ENCODE measurements around the gene SAMD10.
A peak's percentile ranks its signal among the peaks of the same experiment; 100 is the strongest.

The SAMD10 gene

DNA sequence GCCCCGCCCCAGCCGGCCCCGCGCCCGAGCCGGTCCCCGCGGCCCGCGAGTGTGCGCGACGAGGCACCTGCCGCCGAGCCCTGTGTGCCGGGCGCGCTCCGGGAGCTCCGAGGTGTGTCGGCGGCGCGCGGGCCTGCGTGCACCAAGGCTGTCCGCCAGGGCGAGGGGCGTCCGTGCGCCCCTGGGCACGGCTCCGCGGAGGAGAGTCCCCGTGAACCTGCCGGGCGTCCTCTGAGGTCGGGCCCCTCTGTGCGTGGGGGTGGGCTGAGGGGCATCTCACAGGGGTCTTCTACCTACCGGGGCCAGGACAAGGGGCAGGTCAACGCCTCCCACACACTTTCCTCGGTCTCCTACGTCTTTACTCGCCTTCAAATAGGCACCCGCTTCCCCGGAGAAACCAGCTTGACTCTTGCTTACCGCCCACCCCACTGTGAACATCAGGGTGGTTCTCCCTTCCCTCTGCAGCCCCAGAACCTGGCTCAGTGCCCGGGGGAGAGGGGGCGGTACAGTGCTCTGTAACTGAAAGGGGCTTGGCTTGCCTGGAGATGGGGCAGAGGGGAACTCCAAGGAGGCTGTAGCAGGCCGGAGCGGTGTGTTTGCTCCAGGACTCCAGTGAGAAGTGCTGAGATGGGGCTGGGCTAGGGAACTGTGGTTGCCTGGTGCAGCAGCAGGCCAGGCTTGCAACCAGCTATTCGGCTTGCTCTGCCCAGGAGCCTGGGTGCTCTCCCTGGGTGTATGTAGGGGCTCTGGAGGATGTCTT, at the start of gene SAMD10:
TSS of gene SAMD10 (minus strand) at position 86 of the 760 bp plus-strand sequence. CDS start 175 bp downstream, outside the sequence.
- peak within 1 kb of the TSS; percentile 92 for H3K4me2 ChIP-seq (ENCODE audit: low read depth, low read length, poor library complexity, severe bottlenecking)
- no peaks in the 10 kb centered on the region for H3K27me3 ChIP-seq (ENCODE audit: insufficient read depth, low read length, poor library complexity, severe bottlenecking)
- 0 out of 2 replicates have a peak, but pooled peaks cover 7% of the 10 kb centered on the region for H3F3A ChIP-seq (ENCODE audit: low read depth)
- H3K9ac ChIP-seq (ENCODE audit: low read depth, low read length, poor library complexity, severe bottlenecking) = peak within 1 kb of the TSS; percentile 88
- peak within 1 kb of the TSS; percentile 74 for H2AFZ ChIP-seq (ENCODE audit: low read length)
- peaks cover 5% of the 10 kb centered on the region; the same call in 1 of the 2 replicates for H3K36me3 ChIP-seq (ENCODE audit: insufficient read depth, low read length)
- H3K79me2 ChIP-seq (ENCODE audit: insufficient read depth, low read length) = peaks cover 42% of the 10 kb centered on the region
- H3K9me2 ChIP-seq (replicated peaks; ENCODE audit: low read depth, low read length) = no peaks in the 10 kb centered on the region
- H3K4me1 ChIP-seq (ENCODE audit: insufficient read depth, low read length, poor library complexity, severe bottlenecking) = peaks cover 44% of the 10 kb centered on the region
- H3K4me3 ChIP-seq (ENCODE audit: low read length, poor library complexity, severe bottlenecking) = peak within 1 kb of the TSS; percentile 90
- H3K9me3 ChIP-seq (ENCODE audit: insufficient read depth, low read depth, low read length) = no peaks in the 10 kb centered on the region
- H4K20me1 ChIP-seq (ENCODE audit: insufficient read depth, low read length, poor library complexity, severe bottlenecking) = peaks cover 18% of the 10 kb centered on the region
- TF ChIP-seq, protein P1, sequence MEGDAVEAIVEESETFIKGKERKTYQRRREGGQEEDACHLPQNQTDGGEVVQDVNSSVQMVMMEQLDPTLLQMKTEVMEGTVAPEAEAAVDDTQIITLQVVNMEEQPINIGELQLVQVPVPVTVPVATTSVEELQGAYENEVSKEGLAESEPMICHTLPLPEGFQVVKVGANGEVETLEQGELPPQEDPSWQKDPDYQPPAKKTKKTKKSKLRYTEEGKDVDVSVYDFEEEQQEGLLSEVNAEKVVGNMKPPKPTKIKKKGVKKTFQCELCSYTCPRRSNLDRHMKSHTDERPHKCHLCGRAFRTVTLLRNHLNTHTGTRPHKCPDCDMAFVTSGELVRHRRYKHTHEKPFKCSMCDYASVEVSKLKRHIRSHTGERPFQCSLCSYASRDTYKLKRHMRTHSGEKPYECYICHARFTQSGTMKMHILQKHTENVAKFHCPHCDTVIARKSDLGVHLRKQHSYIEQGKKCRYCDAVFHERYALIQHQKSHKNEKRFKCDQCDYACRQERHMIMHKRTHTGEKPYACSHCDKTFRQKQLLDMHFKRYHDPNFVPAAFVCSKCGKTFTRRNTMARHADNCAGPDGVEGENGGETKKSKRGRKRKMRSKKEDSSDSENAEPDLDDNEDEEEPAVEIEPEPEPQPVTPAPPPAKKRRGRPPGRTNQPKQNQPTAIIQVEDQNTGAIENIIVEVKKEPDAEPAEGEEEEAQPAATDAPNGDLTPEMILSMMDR (conservative IDR thresholded peaks at IDR 0.05; ENCODE audit: low read length) = 0 out of 2 replicates have a peak, but pooled peaks have one; percentile 21
- no peak for TF ChIP-seq EZH2phosphoT487 (IDR thresholded peaks at IDR 0.05; ENCODE audit: borderline replicate concordance)

DNA sequence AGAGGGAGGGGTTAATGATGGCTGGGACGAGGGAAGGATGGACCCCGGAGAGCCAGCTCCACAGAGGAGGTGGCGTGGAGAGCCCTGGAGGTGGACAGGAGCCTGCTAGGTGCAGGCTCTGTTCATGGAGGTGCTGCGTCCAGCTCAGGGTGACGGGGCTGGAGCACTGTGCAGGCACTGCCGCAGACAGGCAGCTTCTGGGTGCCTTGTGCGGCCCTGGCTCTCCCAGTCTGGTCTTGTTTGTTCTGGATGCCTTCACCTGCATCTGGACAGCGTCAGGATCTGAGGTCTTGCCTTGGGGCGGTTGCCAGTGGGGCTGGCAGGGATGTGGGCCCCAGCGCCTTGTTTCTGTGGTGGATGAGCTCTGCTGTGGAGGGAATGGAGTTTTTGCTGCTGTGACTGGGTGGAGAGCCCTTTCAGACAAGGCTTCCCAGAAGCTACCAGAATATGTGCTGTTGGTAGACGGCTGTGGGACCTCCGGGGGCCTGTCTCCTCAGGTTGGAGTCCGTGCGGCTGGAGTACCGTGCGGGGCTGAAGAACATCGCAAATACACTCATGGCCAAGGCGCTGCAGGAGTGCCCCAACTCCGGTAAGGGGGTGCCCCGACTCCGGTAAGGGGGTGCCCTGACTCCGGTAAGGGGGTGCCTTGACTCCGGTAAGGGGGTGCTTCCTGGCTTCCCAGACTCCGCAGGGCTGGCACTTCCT, 48.7 kb upstream of the SAMD10 start:
- H4K20me1 ChIP-seq (ENCODE audit: insufficient read depth, low read length, poor library complexity, severe bottlenecking) = no peaks in the 10 kb centered on the region
- TF ChIP-seq, protein P1 (conservative IDR thresholded peaks at IDR 0.05; ENCODE audit: low read length) = no peak
- no peak for TF ChIP-seq EZH2phosphoT487 (IDR thresholded peaks at IDR 0.05; ENCODE audit: borderline replicate concordance)
- no peak overlapping the region for H3K9ac ChIP-seq (ENCODE audit: low read depth, low read length, poor library complexity, severe bottlenecking)
- no peaks in the 10 kb centered on the region for H3K79me2 ChIP-seq (ENCODE audit: insufficient read depth, low read length)
- H3K4me3 ChIP-seq (ENCODE audit: low read length, poor library complexity, severe bottlenecking) = no peak overlapping the region
- no peak overlapping the region for H3K4me2 ChIP-seq (ENCODE audit: low read depth, low read length, poor library complexity, severe bottlenecking)
- H2AFZ ChIP-seq (ENCODE audit: low read length) = no peak overlapping the region
- no peaks in the 10 kb centered on the region for H3K27me3 ChIP-seq (ENCODE audit: insufficient read depth, low read length, poor library complexity, severe bottlenecking)
- H3K36me3 ChIP-seq (ENCODE audit: insufficient read depth, low read length) = peaks cover 80% of the 10 kb centered on the region; the same call in 1 of the 2 replicates
- no peaks in the 10 kb centered on the region for H3K9me3 ChIP-seq (ENCODE audit: insufficient read depth, low read depth, low read length)
- H3F3A ChIP-seq (ENCODE audit: low read depth) = no peaks in the 10 kb centered on the region
- H3K9me2 ChIP-seq (replicated peaks; ENCODE audit: low read depth, low read length) = no peaks in the 10 kb centered on the region
- no peaks in the 10 kb centered on the region for H3K4me1 ChIP-seq (ENCODE audit: insufficient read depth, low read length, poor library complexity, severe bottlenecking)

DNA sequence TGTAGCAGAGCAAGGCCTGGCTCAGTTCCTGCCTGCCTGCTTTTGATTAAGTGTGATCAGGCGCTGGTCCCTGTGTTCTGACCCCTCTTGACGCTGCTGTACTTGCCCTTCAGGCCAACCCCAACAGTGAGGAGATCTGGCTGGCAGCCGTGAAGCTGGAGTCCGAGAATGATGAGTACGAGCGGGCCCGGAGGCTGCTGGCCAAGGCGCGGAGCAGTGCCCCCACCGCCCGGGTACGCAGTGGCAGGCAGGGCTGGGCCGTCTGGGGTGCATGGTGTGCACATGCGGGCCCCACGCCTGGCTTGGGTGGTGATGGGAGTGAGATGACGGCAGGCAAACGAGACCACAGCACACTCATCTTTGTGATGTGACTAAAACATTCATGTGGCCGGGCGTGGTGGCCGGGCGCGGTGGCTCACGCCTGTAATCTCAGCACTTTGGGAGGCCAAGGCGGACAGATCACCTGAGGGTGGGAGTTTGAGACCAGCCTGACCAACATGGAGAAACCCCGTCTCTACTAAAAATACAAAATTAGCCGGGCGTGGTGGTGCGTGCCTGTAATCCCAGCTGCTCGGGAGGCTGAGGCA, 46.5 kb upstream of the SAMD10 start:
- H3K4me2 ChIP-seq (ENCODE audit: low read depth, low read length, poor library complexity, severe bottlenecking) = no peak overlapping the region
- H3K4me1 ChIP-seq (ENCODE audit: insufficient read depth, low read length, poor library complexity, severe bottlenecking) = no peaks in the 10 kb centered on the region
- H3K9ac ChIP-seq (ENCODE audit: low read depth, low read length, poor library complexity, severe bottlenecking) = no peak overlapping the region
- H3K9me2 ChIP-seq (replicated peaks; ENCODE audit: low read depth, low read length) = no peaks in the 10 kb centered on the region
- no peaks in the 10 kb centered on the region for H3K27me3 ChIP-seq (ENCODE audit: insufficient read depth, low read length, poor library complexity, severe bottlenecking)
- H3K9me3 ChIP-seq (ENCODE audit: insufficient read depth, low read depth, low read length) = no peaks in the 10 kb centered on the region
- no peak for TF ChIP-seq EZH2phosphoT487 (IDR thresholded peaks at IDR 0.05; ENCODE audit: borderline replicate concordance)
- TF ChIP-seq, protein P1 (conservative IDR thresholded peaks at IDR 0.05; ENCODE audit: low read length) = no peak
- peaks cover 91% of the 10 kb centered on the region; the same call in 1 of the 2 replicates for H3K36me3 ChIP-seq (ENCODE audit: insufficient read depth, low read length)
- no peaks in the 10 kb centered on the region for H4K20me1 ChIP-seq (ENCODE audit: insufficient read depth, low read length, poor library complexity, severe bottlenecking)
- H3K4me3 ChIP-seq (ENCODE audit: low read length, poor library complexity, severe bottlenecking) = no peak overlapping the region
- H2AFZ ChIP-seq (ENCODE audit: low read length) = no peak overlapping the region
- H3F3A ChIP-seq (ENCODE audit: low read depth) = no peaks in the 10 kb centered on the region
- no peaks in the 10 kb centered on the region for H3K79me2 ChIP-seq (ENCODE audit: insufficient read depth, low read length)

All from Loucy (cell line).